ENCODE data around the gene DHRS12.

DNA sequence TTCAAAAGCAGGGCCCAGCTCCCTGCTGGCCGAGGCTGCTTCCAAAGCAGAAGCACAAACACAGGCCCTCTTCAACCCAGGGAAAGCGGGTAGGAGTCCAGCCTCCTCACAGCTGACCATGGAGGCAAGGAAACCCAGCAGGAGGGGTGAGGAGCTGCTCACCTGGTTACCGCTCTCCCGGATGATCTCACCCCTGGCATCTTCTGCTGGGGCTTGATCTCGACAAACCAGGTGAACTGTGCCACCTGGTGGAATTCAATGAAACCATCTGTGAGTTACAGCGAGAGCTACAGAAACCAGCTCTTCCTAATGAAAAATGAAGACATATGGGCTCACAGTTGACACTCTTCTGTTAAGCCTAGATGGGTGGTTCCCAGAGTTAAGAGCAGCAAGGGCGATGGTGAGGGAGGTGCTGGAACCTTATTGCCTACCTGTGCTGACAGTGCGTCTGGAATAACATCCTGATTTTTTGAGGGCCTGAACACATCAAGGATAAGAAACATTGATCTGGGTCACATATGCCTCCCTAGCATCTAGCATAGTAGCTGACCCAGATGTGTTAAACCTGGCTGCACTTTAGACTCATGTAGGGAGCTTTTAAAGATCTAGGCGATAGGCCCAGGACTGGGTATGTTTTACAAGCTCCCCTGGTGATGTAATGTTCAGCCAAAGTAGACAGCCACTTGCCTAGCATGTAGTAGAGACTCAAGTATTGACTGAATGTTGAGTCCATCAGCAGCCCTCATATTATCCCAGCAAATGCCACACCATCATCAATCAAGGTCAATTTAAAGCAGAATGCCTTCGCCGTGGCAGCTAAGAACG is 6.1 kb downstream of the DHRS12 start:
- TF ChIP-seq CTCF (IDR thresholded peaks at IDR 0.05) (peak; percentile 53 to 60 (median 54)), POLR2A (IDR thresholded peaks at IDR 0.05) (no peak)

Data from right lobe of liver (tissue), 4 donors.